ENCODE measurements around the gene TUBB6.
A peak's percentile ranks its signal among the peaks of the same experiment; 100 is the strongest.

The TUBB6 gene

GRCh38 chr18:12314591-12315305 lies 6.7 kb downstream of the TUBB6 start:
- no peak for DNase-seq (ENCODE audit: low read depth, low spot score)

- DNase-seq (ENCODE audit: low read depth, low spot score) = no peak
These were observed 7.4 kb downstream of the TUBB6 start for GRCh38 chr18:12315490-12315889.

- DNase-seq (ENCODE audit: low read depth, low spot score) = no peak
These were observed 7.9 kb downstream of the TUBB6 start for GRCh38 chr18:12315911-12316310.

- no peak for DNase-seq (ENCODE audit: low read depth, low spot score)
These were observed 9.8 kb downstream of the TUBB6 start for GRCh38 chr18:12317664-12318333.

GRCh38 chr18:12318334-12318697 lies 10.3 kb downstream of the TUBB6 start:
- DNase-seq (ENCODE audit: low read depth, low spot score) = no peak

- DNase-seq (ENCODE audit: low read depth, low spot score) = no peak
These were observed 10.8 kb downstream of the TUBB6 start for GRCh38 chr18:12318857-12319256.

GRCh38 chr18:12321333-12321732 lies 13.3 kb downstream of the TUBB6 start:
- DNase-seq (ENCODE audit: low read depth, low spot score) = no peak

- no peak for DNase-seq (ENCODE audit: low read depth, low spot score)
These were observed 17.1 kb downstream of the TUBB6 start for GRCh38 chr18:12324991-12325725.

- no peak for DNase-seq (ENCODE audit: low read depth, low spot score)
These were observed 17.7 kb downstream of the TUBB6 start for GRCh38 chr18:12325726-12326245.

- DNase-seq (ENCODE audit: low read depth, low spot score) = no peak
These were observed 18.8 kb downstream of the TUBB6 start for GRCh38 chr18:12326711-12327460.

GRCh38 chr18:12327510-12328178 lies 19.6 kb downstream of the TUBB6 start:
- peak; percentile 36 for DNase-seq (ENCODE audit: low read depth, low spot score)

- DNase-seq (ENCODE audit: low read depth, low spot score) = no peak
These were observed 20.3 kb downstream of the TUBB6 start for GRCh38 chr18:12328179-12328823.

GRCh38 chr18:12329125-12329698 lies 21.2 kb downstream of the TUBB6 start:
- no peak for DNase-seq (ENCODE audit: low read depth, low spot score)

- DNase-seq (ENCODE audit: low read depth, low spot score) = no peak
These were observed 22.7 kb downstream of the TUBB6 start for GRCh38 chr18:12330766-12331165.

- no peak for DNase-seq (ENCODE audit: low read depth, low spot score)
These were observed 25.7 kb downstream of the TUBB6 start for GRCh38 chr18:12333506-12334290.

- no peak for DNase-seq (ENCODE audit: low read depth, low spot score)
These were observed 26.3 kb downstream of the TUBB6 start for GRCh38 chr18:12334366-12334808.

- DNase-seq (ENCODE audit: low read depth, low spot score) = no peak
These were observed 26.8 kb downstream of the TUBB6 start for GRCh38 chr18:12334863-12335262.

GRCh38 chr18:12335503-12335902 lies 27.5 kb downstream of the TUBB6 start:
- no peak for DNase-seq (ENCODE audit: low read depth, low spot score)

GRCh38 chr18:12336171-12336613 lies 28.2 kb downstream of the TUBB6 start:
- no peak for DNase-seq (ENCODE audit: low read depth, low spot score)

Data from activated CD4-positive, CD25-positive, alpha-beta regulatory T cell treated with anti-CD3 and anti-CD28 coated beads, Interleukin-2, amount 50 U/mL, for 16 hours (primary cell).